NB4 (cell line): Measurements from ENCODE around the gene MPPED1.

Experiments used
- MAX ChIP-seq: IDR thresholded peaks from 2 replicates; pipeline ENCODE4 v1.6.1; 2011; ENCODE audit warnings: low read depth, low read length
- POLR2A ChIP-seq: IDR thresholded peaks from 2 replicates; pipeline ENCODE4 v1.6.1; 2011; ENCODE audit warnings: mild to moderate bottlenecking; ENCODE audit not compliant: insufficient read length; ENCODE audit errors: extremely low read depth
- TF ChIP-seq, protein P1 (sequence below): IDR thresholded peaks from one replicate; pipeline ENCODE4 v1.5.1; 2012; ENCODE audit warnings: low read depth, low read length

GRCh38 chr22:43429426-43429825 is 17.6 kb downstream of the MPPED1 start:
- TF ChIP-seq, protein P1, sequence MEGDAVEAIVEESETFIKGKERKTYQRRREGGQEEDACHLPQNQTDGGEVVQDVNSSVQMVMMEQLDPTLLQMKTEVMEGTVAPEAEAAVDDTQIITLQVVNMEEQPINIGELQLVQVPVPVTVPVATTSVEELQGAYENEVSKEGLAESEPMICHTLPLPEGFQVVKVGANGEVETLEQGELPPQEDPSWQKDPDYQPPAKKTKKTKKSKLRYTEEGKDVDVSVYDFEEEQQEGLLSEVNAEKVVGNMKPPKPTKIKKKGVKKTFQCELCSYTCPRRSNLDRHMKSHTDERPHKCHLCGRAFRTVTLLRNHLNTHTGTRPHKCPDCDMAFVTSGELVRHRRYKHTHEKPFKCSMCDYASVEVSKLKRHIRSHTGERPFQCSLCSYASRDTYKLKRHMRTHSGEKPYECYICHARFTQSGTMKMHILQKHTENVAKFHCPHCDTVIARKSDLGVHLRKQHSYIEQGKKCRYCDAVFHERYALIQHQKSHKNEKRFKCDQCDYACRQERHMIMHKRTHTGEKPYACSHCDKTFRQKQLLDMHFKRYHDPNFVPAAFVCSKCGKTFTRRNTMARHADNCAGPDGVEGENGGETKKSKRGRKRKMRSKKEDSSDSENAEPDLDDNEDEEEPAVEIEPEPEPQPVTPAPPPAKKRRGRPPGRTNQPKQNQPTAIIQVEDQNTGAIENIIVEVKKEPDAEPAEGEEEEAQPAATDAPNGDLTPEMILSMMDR: no peak
- no peak for TF ChIP-seq POLR2A
- TF ChIP-seq MAX: no peak
